Astrocyte (in vitro differentiated cells and primary cell): ENCODE data around the gene PHB1. TPM values are rescaled to one million over a fixed set of nuclear protein-coding genes. Genes with fewer than 3 reads are reported as not detected.

Experiments used
- DNase-seq: peaks from one replicate; pipeline ENCODE4 v3.0.0-alpha.2; 2010; ENCODE audit warnings: low read depth
- FAIRE-seq: peaks from 2 replicates; lab custom pipeline; 2011; peaks lifted over from hg19 to GRCh38; lab: Jason Lieb, UNC
- H2AFZ ChIP-seq: 2 replicates; pipeline ENCODE4 v1.6.0; 2012; ENCODE audit warnings: low read depth, low read length, inconsistent platforms
- H3K27ac ChIP-seq: 2 replicates; pipeline ENCODE4 v1.5.1; 2011; ENCODE audit warnings: low read depth, low read length, inconsistent platforms
- H3K27me3 ChIP-seq: 2 replicates; pipeline ENCODE4 v1.6.0; 2011; ENCODE audit warnings: low read length, inconsistent platforms; ENCODE audit not compliant: insufficient read depth
- H3K36me3 ChIP-seq: 2 replicates; pipeline ENCODE4 v1.5.1; 2011; ENCODE audit warnings: low read length, inconsistent platforms; ENCODE audit not compliant: insufficient read depth
- H3K4me1 ChIP-seq: 2 replicates; pipeline ENCODE4 v1.5.1; 2011; ENCODE audit warnings: low read length, inconsistent platforms; ENCODE audit not compliant: insufficient read depth
- H3K4me2 ChIP-seq: 2 replicates; pipeline ENCODE4 v1.6.0; 2012; ENCODE audit warnings: low read length, inconsistent platforms
- H3K4me3 ChIP-seq: 2 replicates; pipeline ENCODE4 v1.5.1; 2011; ENCODE audit warnings: low read depth, mild to moderate bottlenecking, low read length, inconsistent platforms; ENCODE audit not compliant: insufficient read depth
- H3K79me2 ChIP-seq: 2 replicates; pipeline ENCODE4 v1.6.0; 2012; ENCODE audit warnings: mild to moderate bottlenecking, low read length, inconsistent platforms; ENCODE audit not compliant: insufficient read depth
- H3K9ac ChIP-seq: 2 replicates; pipeline ENCODE4 v1.6.0; 2012; ENCODE audit warnings: mild to moderate bottlenecking, low read length, inconsistent platforms
- H3K9me3 ChIP-seq: 2 replicates; pipeline ENCODE4 v1.5.1; 2012; ENCODE audit warnings: low read depth, mild to moderate bottlenecking, low read length, inconsistent platforms; ENCODE audit not compliant: insufficient read depth
- H4K20me1 ChIP-seq: 2 replicates; pipeline ENCODE4 v1.6.0; 2012; ENCODE audit warnings: low read length, inconsistent platforms; ENCODE audit not compliant: insufficient read depth
- H3K27ac Mint-ChIP-seq: one replicate; pipeline ENCODE4 v1.8.0; 2021; ENCODE audit warnings: mild to moderate bottlenecking, mixed read lengths; ENCODE audit not compliant: unreplicated experiment
- H3K27me3 Mint-ChIP-seq: one replicate; pipeline ENCODE4 v1.8.0; 2021; ENCODE audit warnings: low read depth, mixed read lengths; ENCODE audit not compliant: unreplicated experiment
- H3K36me3 Mint-ChIP-seq: one replicate; pipeline ENCODE4 v1.8.0; 2021; ENCODE audit warnings: low read depth, mixed read lengths; ENCODE audit not compliant: unreplicated experiment
- H3K4me1 Mint-ChIP-seq: one replicate; pipeline ENCODE4 v1.8.0; 2021; ENCODE audit warnings: low read depth, mixed read lengths; ENCODE audit not compliant: unreplicated experiment
- H3K4me3 Mint-ChIP-seq: one replicate; pipeline ENCODE4 v1.8.0; 2021; ENCODE audit warnings: mild to moderate bottlenecking, moderate library complexity, mixed read lengths; ENCODE audit not compliant: unreplicated experiment
- H3K9me3 Mint-ChIP-seq: one replicate; pipeline ENCODE4 v1.8.0; 2021; ENCODE audit warnings: mild to moderate bottlenecking, mixed read lengths; ENCODE audit not compliant: unreplicated experiment
- CTCF ChIP-seq: IDR thresholded peaks from 2 replicates; pipeline ENCODE4 v1.5.1; 2011; ENCODE audit warnings: low read depth, mild to moderate bottlenecking, inconsistent platforms, low read length, moderate library complexity; ENCODE audit not compliant: insufficient read depth
- EZH2 ChIP-seq: IDR thresholded peaks from 2 replicates; pipeline ENCODE4 v1.6.1; 2012; ENCODE audit warnings: mild to moderate bottlenecking, low read length, inconsistent platforms; ENCODE audit not compliant: insufficient read depth
- total RNA-seq: library from RNA; stranded (reverse); gene quantifications from 2 replicates; pipeline ENCODE4 v1.2.1, GENCODE V29; 2021

PHB1 gene
- total RNA-seq, 1 donor from 2014 or later = 227 TPM

DNA sequence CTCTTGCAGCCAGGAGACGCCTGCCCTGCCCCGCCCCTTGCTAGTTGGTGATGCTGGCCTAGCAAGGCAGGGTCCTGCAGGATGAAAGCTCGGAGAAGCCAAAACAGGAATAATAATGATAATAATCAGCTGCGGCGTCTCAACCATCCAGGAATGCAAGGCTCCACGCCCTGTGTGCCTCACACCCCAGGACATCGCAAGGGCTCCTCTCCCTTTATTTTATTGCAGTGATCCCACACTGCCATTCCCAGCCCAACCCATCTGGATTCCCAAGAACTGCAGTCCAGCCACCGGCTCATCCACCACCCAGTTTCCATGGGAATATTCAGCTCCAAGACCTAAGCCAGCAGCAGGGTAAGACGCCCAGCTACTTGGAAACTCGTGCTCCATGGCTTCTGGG, 31.6 kb downstream of the PHB1 start:
- FAIRE-seq (no peak), DNase-seq (no peak)
- Histone ChIP-seq H3K27me3 (peaks cover 2% of the 10 kb centered on the region), H3K36me3 (no peaks in the 10 kb centered on the region), H3K9me3 (peaks cover 5% of the 10 kb centered on the region), H3K27ac (no peak overlapping the region), H3K4me1 (no peaks in the 10 kb centered on the region), H3K9ac (no peak overlapping the region), H3K4me2 (no peak overlapping the region), H2AFZ (no peak overlapping the region), H4K20me1 (no peaks in the 10 kb centered on the region), H3K79me2 (no peaks in the 10 kb centered on the region), H3K4me3 (no peak overlapping the region)
- H3K27me3 Mint-ChIP-seq = peaks cover 36% of the 10 kb centered on the region
- no peak for TF ChIP-seq CTCF
- H3K9me3 Mint-ChIP-seq = peaks cover 21% of the 10 kb centered on the region
- H3K4me3 Mint-ChIP-seq = no peak overlapping the region
- no peaks in the 10 kb centered on the region for H3K4me1 Mint-ChIP-seq
- H3K27ac Mint-ChIP-seq = no peak overlapping the region
- H3K36me3 Mint-ChIP-seq = peaks cover 17% of the 10 kb centered on the region

- FAIRE-seq = no peak
- H3K9ac ChIP-seq = no peak overlapping the region
Measured at GRCh38 chr17:49382556-49382955, 32.1 kb downstream of the PHB1 start.

GRCh38 chr17:49381793-49382192, 32.9 kb downstream of the PHB1 start:
- peaks cover 33% of the 10 kb centered on the region for H3K27me3 Mint-ChIP-seq
- no peak overlapping the region for H2AFZ ChIP-seq
- no peaks in the 10 kb centered on the region for H3K4me1 ChIP-seq
- H3K36me3 Mint-ChIP-seq = peaks cover 19% of the 10 kb centered on the region
- no peaks in the 10 kb centered on the region for H3K36me3 ChIP-seq
- H3K79me2 ChIP-seq = no peaks in the 10 kb centered on the region
- H3K27me3 ChIP-seq = peaks cover 2% of the 10 kb centered on the region
- no peak overlapping the region for H3K4me3 Mint-ChIP-seq
- no peaks in the 10 kb centered on the region for H3K4me1 Mint-ChIP-seq
- H3K27ac Mint-ChIP-seq = no peak overlapping the region
- no peak for DNase-seq
- H3K27ac ChIP-seq = no peak overlapping the region
- no peak overlapping the region for H3K9ac ChIP-seq
- H3K9me3 ChIP-seq = peaks cover 5% of the 10 kb centered on the region
- peaks cover 26% of the 10 kb centered on the region for H3K9me3 Mint-ChIP-seq
- no peak overlapping the region for H3K4me2 ChIP-seq
- TF ChIP-seq CTCF = no peak
- no peak overlapping the region for H3K4me3 ChIP-seq
- FAIRE-seq = no peak
- no peaks in the 10 kb centered on the region for H4K20me1 ChIP-seq

More at GRCh38 chr17:49382556-49382955, 32.1 kb downstream of the PHB1 start:
- no peak overlapping the region for H3K27ac Mint-ChIP-seq
- no peak overlapping the region for H3K4me3 Mint-ChIP-seq
- H4K20me1 ChIP-seq = no peaks in the 10 kb centered on the region
- H3K4me1 ChIP-seq = no peaks in the 10 kb centered on the region
- peaks cover 5% of the 10 kb centered on the region for H3K9me3 ChIP-seq
- H3K27me3 ChIP-seq = peaks cover 2% of the 10 kb centered on the region
- no peak overlapping the region for H3K4me3 ChIP-seq
- DNase-seq = no peak
- H2AFZ ChIP-seq = no peak overlapping the region
- H3K36me3 ChIP-seq = no peaks in the 10 kb centered on the region
- H3K36me3 Mint-ChIP-seq = peaks cover 17% of the 10 kb centered on the region
- no peaks in the 10 kb centered on the region for H3K4me1 Mint-ChIP-seq
- TF ChIP-seq CTCF (no peak), EZH2 (no peak)
- H3K27me3 Mint-ChIP-seq = peaks cover 36% of the 10 kb centered on the region
- H3K9me3 Mint-ChIP-seq = peaks cover 24% of the 10 kb centered on the region
- H3K4me2 ChIP-seq = no peak overlapping the region
- no peaks in the 10 kb centered on the region for H3K79me2 ChIP-seq
- H3K27ac ChIP-seq = no peak overlapping the region
